ENCODE results near the gene KIF1A.
"Not testable (repeated sequence)": the region's sequence is repeated elsewhere in the genome, so short reads cannot be mapped to it uniquely, and the experiment has no call there.

Gene KIF1A

DNA sequence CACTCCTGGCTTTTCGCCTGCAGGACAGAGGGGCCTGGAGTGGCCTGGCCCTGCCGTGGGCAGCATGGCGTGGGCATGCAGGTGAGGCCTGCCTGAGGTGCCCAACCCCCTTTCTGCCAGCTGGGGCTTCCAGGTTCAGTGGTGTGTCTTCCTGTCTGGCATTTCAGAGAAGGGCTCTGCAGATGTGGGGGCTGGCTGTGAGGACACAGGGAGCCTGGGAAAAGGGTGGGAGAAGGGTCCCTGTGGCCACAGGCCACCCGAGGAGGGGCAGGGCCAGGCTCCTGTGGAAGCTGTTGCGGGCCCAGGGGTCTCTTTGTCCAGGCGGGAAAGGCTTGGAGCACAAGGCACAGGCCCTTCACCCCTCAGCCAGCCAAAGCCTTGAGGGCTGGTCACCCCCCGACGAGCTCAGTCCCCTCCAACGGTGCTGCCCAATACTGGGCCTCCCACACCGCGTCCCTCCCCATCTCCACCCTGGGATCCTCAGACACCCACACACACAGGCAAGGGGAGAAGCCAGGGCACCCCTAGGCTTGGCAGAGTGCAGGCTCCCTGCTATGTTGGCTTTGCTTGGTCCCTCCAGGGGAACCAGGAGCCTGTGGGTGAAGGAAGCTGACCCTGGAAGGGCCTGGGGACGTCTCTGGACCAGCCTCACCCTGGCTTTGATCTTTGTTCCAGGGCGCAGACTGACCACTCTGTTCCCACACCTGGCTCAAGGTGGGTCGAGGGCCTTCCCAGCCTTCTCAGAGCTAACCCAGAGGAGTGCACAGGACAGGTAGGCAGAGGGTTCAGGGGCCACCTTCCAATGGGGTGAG is 132.1 kb downstream of the KIF1A start:
- in situ Hi-C loops (cut with MboI; ENCODE audit: low sequenced_read_pairs): no loop called here

- in situ Hi-C loops (cut with MboI; ENCODE audit: low sequenced_read_pairs): no loop called here
Measured at GRCh38 chr2:240687045-240687740, 132.8 kb downstream of the KIF1A start.

DNA sequence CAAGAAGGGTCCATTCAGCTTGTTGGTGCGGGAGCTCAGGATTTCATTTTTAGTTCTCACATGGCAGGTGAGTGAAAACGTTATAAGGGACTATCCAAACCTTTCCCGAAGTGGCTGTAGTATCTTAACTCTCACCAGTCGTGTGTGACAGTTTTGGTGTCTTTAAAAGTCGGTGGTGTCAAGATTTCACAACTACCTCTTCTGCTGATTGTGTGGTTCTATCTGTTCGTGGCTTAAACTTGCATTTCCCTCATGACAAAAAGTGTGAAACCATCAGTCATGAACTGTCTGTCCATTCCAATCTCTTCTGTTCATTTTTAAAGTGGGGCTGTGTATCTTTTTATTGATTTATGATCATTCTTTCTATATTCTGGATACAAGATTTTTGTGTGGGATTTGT is 133.6 kb downstream of the KIF1A start:
- in situ Hi-C loops (cut with MboI; ENCODE audit: low sequenced_read_pairs): no loop called here

GRCh38 chr2:240685771-240686371 is 134.1 kb downstream of the KIF1A start:
- in situ Hi-C loops (cut with MboI; ENCODE audit: low sequenced_read_pairs): no loop called here

GRCh38 chr2:240683980-240684728 is 135.9 kb downstream of the KIF1A start:
- in situ Hi-C loops (cut with MboI; ENCODE audit: low sequenced_read_pairs): not testable (repeated sequence)

GRCh38 chr2:240683329-240683979 is 136.6 kb downstream of the KIF1A start:
- in situ Hi-C loops (cut with MboI; ENCODE audit: low sequenced_read_pairs): not testable (repeated sequence)

- in situ Hi-C loops (cut with MboI; ENCODE audit: low sequenced_read_pairs): not testable (repeated sequence)
Measured at GRCh38 chr2:240682431-240683224, 137.4 kb downstream of the KIF1A start, which contains the start of gene AQP12B. AQP12B (minus strand) TSS chr2:240682885; CDS start chr2:240682837, 48 bp downstream.

DNA sequence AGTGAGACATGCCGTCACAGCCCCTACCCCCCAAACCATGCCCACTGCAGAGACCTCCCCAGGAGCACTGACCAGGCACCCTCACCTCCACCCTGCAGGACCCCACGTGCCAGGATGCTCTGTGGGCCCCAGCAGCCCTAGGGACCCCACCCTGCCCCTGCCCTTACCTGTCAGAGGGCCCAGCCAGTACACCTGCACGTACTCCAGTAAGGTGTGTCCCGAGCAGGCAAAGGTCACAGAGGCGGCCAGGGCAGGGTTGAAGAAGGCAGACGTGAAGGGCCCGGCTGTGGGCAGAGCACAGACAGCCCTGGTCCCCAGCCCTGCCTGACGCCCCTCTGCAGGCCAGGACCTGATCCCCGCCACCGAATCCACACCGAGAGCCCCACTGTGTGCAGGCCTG is 139.8 kb downstream of the KIF1A start:
- in situ Hi-C loops (cut with MboI; ENCODE audit: low sequenced_read_pairs): not testable (repeated sequence)

GRCh38 chr2:240678909-240679308 is 141.1 kb downstream of the KIF1A start:
- in situ Hi-C loops (cut with MboI; ENCODE audit: low sequenced_read_pairs): not testable (repeated sequence)

DNA sequence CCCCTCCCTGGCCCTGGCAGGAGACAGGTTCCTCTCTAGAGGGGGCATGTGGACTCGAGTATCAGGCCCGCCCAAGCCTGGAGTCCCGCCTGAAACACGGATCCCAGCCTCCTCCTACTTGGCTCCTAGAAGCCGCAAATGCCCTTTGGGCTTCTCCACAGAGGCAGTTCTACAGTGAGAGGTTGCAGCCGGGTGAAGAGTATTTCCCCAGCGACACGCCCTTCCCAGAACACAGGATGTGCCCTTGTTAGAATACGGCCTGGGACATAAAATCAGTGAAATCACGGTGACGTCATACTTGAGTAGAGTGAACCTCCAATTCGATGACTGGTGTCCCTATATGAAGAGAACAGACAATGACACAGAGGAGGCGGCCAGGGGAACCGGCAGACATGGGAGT is 142.0 kb downstream of the KIF1A start:
- in situ Hi-C loops (cut with MboI; ENCODE audit: low sequenced_read_pairs): not testable (repeated sequence)

GRCh38 chr2:240675345-240675744 is 144.7 kb downstream of the KIF1A start:
- in situ Hi-C loops (cut with MboI; ENCODE audit: low sequenced_read_pairs): not testable (repeated sequence)

- in situ Hi-C loops (cut with MboI; ENCODE audit: low sequenced_read_pairs): not testable (repeated sequence)
Measured at GRCh38 chr2:240674461-240675184, 145.4 kb downstream of the KIF1A start.

- in situ Hi-C loops (cut with MboI; ENCODE audit: low sequenced_read_pairs): no loop called here
Measured at GRCh38 chr2:240672701-240673190, 147.3 kb downstream of the KIF1A start.

GRCh38 chr2:240672076-240672700 is 147.8 kb downstream of the KIF1A start:
- in situ Hi-C loops (cut with MboI; ENCODE audit: low sequenced_read_pairs): no loop called here

DNA sequence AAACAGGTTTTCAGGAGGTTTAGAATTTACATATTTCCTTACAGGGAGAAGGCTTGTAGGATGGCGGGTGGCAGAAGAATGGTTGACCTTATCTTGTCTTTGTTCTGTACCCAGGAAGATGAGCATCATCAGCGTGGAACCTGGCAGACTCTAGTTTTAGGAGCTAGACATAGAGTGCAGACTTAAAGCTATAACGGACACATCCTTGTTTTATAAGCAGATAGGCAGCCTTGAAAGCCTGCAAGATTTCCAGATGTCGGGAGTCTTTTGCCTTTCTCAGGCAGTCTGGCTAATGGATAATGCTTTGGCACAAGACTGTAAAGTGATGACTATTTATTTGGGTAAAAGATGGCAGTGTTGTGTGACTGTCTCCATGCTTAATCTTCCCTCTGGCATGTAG is 149.1 kb downstream of the KIF1A start:
- in situ Hi-C loops (cut with MboI; ENCODE audit: low sequenced_read_pairs): no loop called here

- in situ Hi-C loops (cut with MboI; ENCODE audit: low sequenced_read_pairs): no loop called here
Measured at GRCh38 chr2:240670402-240670801, 149.6 kb downstream of the KIF1A start.

GRCh38 chr2:240664622-240665021 is 155.4 kb downstream of the KIF1A start:
- in situ Hi-C loops (cut with MboI; ENCODE audit: low sequenced_read_pairs): no loop called here

Measured in hTERT RPE-1 (cell line).